HG02885 (cell line): ENCODE data around the gene MYH7B.

Experiments used
- ATAC-seq: cut with Tn5 transposase; IDR thresholded peaks from one replicate; pipeline ENCODE4 v1.9.1; 2021; ENCODE audit warnings: mild to moderate bottlenecking; ENCODE audit not compliant: unreplicated experiment, poor library complexity

The MYH7B gene

DNA sequence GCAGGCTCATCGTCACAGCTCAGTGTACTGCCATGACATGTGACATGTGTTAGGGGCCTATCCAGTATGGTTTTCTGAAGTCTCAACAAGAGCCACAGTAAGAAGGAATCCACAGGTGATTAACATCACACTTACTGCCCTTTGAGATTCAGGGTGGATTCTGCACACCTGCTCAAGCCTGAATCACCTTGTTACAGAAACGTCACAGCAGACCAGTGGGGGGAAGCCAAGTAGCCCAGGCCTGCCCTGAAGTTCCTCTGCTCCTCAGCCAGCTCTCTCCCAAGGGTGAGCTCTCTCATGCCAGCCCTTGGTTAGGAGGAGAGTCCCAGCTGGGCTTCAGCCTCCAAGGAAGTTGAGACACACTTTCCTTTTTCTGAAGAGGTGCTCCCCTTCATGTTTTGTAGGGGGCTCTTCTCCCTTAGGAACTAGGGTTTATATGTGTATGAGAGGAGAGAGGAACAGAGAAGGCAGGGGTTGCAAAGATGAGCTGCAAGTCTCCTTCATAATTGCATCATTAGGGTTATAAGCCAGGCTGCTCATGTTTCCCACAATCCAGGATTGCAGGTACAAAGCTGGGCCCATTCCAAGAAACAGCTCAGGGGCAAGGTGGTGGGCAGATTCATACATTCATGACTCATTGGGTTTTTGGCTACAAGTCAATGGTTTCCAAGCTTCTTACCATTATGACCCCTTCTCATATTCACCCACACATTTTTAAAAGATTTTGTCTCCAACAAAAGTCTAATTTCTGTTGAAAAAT is 11.7 kb upstream of the MYH7B start:
- no peak for ATAC-seq

DNA sequence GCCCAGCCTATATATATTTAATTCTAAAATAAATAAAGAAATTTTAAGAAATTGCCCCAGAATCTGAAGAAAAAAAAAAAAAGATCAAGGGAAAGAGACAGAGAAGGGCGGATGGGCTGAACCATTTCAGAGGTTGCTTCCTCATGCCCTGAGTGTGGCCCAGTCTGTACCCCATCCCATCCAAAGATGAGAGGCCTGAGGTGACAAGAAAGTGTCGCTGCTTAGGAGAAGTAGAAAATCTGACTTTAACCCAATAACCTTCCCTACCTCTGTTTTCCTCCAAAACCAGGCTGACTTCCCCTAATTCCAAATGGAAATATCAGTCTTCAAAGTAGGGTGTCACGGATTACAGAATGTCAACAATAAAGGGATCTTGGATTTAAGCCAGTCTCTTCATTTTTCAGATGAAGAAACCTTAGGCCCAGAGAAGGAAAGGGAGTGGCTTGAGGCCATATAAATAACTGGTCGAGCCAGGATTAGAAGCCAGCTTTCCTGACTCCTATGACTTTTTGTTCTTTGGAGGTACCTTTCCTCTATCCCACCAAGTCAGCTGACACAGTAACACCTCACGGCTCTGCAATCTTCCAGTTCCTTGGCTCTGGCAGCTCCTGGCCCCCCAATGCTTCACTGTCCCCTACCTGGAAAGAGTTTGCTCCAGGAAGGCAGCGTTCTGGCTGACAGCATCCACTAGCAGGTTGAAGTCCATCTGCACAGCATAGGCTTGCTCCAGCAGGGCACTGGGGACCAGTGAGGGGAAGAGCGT is 10.2 kb upstream of the MYH7B start:
- ATAC-seq: no peak

DNA sequence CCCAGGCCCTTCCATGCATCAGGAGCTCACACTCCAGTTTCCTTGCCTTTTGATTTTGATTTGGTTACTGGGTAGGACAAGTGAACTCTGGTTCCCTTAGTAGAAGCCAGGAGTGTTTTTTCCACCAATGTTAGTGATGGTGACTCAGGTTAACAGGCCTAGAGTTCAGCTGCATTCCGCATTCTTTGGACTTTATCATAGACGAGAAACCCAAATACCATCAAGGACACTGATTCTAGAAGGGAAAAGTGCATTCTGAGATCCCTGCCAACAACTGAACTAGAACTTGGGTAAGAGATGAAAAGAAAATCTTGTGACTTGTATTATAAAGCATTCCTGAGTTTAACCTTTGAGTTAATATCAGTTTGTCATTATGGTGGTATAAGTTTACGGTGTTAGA is 9.0 kb upstream of the MYH7B start:
- ATAC-seq: no peak

DNA sequence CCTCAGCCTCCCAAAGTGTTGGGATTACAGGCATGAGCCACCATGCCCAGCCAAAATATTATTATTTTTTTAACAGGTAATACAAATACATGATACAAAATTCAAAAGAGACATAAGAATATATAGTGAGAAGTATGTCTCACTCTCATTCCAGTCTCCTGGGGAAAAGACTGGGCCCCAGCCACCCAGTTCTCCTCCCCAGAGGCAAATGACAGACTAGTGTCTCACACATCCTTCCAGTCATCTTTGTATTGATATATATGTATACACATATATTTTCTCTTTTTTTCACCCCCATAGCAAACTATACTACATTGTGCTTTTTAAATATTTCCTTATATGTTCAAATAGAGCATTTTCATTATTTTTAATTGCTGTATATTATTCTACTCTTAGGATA is 8.3 kb upstream of the MYH7B start:
- no peak for ATAC-seq

DNA sequence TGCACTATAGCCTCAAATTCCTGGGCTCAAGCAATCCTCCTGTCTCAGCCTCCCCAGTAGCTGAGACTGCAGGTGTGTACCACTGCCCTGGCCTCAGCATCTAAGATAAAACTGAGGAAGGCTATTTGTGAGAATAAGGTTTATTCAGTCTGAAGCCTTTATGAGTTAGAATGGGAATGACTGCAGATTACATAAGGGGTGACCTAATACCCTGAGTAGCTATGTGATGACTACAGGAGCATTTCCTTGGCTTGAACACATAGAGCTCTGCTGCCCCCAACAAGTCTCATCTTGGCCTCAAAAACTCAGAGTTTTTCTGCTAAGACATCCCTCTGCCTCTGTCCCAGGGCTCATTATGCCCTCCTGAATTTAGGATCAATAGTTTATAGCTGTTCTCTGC is 7.6 kb upstream of the MYH7B start:
- ATAC-seq: no peak

DNA sequence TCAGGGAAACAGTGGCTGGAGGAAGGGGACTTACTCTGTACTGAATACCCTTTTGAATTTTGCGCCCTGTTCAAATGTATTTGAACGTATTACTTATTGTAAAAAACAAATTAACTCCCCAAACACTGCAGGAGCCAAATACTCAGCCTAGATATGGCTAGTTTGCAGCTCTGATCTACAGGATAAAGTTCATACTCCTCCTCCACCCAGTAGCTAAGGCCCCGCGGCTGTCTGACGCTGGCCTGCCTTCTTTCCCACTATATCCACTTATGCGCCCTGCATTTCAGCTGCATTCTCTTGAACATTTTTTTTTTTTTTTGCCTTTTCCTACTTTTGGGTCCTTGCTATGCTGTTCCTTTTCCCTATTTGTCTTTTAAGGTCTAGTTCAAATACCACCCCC is 6.5 kb upstream of the MYH7B start:
- ATAC-seq: no peak

DNA sequence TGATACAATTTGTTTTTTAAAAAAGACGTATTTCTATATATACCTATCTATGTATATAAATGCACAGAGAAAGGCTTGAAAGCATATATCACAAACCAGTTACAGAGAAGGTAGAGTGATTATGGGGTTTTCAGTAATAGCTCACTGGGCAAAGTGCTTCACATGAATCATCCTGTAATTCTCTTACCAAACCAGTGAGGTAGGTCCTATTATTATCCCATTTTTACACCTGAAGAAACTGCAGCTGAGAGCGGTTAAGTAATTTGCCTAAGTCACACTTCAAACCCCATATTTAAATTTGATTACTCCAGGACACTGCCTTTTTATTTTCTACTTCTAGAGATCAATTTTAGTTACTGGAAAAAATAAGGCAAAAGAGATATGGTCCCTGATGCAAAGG is 4.4 kb upstream of the MYH7B start:
- no peak for ATAC-seq

DNA sequence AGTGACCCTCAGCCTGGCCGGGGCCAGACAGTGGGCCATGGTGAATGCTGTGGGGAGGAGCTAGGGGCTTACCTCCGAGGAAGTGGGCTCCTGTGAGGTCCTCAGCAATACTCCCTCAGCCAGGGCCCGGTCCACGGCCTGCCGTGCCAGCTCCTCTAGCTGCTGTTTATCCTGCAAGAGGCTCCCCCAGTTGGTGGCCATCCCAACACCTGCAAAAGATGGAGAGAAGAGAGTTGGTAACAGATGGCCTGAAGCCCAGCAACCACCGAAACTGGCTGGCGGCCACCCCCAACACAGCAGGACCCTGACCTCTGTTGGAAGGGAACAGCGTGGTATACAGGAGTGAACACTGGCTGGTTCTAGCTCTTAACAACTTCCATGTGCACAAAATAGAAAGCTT is 4.0 kb upstream of the MYH7B start:
- no peak for ATAC-seq

DNA sequence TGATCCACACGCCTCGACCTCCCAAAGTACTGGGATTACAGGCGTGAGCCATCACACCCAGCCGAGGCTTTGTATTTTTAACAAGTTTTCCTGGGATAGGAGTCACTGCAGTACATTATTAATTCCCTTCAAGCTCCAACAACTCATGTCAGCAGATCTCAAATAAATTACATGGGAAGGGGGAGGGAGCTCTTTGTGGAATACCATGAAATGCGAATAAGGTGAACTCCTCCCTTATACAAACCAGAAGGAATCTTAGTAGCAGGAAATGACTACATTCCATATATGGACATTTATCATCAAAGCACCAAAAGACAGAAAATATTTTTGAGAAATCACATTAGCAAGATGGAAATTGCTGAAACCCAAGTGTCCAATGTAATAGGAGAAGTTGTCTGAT is 3.0 kb upstream of the MYH7B start:
- no peak for ATAC-seq

DNA sequence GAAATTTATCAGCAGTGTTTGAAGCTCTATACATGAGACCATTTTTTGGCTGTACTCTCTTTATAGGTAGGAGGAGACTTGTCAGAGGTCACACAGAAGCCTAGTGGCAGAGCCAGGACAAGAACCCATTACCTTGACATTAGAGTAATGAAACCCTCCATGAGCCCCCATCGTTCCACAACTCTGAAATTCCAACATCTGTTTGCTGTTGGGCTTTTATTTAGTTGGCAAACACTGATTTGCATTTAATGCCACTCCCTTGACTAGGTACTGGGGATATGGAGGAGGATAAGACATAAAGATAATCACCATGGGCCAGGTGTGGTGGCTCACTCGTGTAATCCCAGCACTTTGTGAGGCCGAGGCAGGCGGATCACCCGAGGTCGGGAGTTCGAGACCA is 1.7 kb upstream of the MYH7B start:
- no peak for ATAC-seq

DNA sequence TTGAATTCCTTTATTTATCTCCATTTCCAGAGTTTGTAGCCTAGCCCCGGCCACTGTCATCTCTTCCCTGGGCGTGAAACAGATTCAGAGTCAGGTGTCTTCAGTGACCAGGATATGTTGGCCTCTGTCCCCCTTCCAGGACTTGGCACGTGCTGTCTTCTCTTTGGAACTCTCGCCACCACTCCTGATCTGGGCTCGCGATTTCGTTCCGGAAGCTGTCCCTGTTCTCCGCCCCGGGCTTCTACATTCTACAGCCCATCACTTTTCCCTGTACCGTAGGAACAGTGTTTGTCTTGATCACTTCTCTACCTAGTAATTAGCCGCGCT is 801 bp upstream of the MYH7B start:
- ATAC-seq: no peak

DNA sequence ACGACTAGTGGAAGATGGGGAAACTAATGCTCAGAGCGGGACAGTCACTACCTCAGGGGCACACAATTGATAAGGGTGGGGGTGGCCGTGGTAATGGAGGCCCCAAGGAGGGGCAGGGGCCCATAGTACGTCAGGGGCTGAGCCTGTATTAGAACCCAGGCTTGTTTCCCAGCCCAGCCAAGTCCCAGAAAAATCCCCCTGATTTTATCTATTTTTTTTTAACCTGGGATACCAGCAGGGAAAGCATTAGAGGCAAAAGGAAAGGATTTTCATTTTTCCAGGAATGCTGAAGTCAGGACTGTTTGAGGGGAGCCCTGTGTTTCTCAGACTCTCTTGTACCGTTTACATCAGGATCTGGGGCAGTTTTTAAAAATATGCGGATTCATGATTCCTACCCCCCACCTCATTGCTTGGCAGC is 382 bp downstream of the MYH7B start:
- no peak for ATAC-seq

DNA sequence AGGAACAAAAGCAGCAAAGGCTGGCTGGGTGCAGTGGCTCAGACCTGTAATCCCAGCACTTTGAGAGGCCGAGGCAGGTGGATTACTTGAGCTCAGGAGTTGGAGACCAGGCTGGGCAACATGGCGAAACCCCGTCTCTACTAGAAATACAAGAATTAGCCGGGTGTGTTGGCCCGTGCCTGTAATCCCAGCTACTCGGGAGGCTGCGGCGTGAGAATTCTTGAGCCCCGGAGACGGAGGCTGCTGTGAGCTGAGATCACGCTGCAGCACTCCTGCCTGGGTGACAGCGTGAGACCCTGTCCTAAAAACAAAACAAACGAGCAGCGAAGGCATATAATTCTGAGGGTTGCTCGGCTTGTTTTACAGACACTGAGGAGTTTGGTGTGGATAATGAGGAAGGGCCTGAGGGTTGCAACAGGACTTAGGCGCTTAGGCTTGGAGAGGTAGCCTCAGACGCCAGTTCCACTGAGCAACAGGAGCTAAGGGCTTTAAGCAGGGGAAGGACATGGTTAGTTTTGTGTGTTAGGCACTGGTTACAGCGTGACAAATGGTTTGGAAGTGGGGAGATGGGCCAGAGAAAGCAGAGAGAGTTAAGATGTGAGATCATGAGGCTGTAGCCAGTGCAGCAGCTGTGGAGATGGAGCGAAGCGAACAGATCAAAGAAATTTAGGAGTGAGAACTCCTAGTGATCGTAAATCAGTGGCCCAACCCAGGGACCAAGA is 1.2 kb downstream of the MYH7B start:
- ATAC-seq: no peak

DNA sequence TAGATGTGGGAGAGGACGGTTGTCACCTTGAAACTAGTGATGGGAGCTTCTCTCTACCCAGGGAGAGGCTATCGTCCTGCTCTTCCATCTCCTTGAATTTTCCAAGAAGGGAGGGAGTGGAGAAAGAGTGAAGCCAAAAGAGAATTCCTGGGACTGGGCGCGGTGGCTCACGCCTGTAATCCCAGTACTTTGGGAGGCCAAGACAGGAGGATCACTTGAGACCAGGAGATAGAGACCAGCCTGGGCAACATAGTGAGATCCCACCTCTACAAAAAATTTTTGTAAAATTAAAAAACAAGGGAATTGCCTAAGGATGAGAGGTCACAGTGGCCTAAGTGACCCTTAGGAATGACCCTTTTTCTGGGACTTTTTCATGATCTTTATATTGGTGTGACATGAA is 8.8 kb downstream of the MYH7B start:
- ATAC-seq: no peak

DNA sequence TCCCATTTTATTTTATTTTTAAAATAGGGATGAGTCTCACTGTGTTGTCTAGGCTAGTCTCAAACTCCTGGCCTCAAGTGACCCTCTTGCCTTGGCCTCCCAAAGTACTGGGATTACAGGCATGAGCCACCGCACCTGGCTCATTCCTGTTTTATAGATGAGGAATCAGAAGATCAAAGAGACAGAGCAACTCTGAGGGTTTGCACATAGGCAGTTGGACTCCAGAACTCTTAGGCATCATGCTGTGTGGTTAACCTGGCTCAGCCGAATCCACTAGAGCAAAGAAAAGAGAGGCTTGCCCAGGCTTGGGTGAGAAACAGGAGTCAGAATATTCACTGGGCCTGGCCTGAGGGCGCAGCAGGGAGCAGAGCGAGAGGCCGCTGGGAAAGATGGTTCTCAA is 9.4 kb downstream of the MYH7B start:
- no peak for ATAC-seq

DNA sequence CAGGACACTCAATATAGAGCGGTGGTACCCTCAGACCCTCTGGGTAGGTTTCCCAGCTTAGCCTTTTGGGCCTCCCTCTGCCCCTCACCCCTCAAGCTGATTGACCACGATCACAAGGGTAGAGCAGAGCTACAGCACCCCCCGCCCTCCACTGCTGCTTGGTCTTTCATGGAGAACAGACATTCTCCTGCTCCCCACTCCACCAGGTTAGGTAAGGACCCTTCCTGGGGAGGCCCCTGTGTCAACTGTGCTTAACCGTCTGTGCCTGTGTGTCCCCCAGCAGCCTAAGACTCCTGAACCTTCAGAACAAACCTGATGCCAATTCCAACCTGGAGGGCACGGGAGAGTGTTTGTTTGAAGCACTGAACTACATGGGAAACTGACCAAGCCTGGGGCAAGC is 11.8 kb downstream of the MYH7B start:
- no peak for ATAC-seq

DNA sequence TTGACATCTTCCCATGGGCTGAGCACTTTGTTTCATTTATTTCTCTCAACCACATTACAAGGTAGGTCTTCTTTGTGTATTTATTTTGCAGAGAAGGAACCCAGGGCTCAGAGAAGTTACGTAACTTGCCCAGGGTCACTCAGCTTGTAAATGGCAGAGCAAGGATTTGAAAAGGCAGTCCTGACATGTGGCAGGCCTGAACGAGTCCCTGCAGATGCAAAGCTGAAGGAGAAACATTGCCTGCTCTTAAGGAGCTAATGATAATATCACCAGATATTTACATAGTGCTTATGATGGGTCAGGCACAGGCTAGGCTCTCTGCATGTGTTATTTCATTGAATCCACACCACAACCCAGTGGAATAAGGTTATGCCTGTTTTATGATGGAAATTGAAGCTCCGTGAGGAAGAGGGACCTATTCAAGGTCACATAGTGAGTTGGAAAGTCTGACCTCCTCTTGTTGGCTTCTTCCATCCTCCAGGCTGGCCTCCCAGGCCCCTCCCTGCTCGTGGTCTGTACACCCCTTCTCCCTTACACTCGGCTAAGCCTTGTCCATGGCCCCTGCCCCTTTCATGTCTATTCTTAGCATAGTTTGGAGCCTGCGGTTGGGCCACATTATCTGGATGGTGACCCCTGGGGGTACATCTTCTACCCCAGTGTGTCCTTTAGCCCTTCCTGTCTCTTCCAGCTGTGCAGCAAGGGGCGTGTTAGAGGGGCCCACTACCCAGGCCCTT is 12.5 kb downstream of the MYH7B start:
- no peak for ATAC-seq

DNA sequence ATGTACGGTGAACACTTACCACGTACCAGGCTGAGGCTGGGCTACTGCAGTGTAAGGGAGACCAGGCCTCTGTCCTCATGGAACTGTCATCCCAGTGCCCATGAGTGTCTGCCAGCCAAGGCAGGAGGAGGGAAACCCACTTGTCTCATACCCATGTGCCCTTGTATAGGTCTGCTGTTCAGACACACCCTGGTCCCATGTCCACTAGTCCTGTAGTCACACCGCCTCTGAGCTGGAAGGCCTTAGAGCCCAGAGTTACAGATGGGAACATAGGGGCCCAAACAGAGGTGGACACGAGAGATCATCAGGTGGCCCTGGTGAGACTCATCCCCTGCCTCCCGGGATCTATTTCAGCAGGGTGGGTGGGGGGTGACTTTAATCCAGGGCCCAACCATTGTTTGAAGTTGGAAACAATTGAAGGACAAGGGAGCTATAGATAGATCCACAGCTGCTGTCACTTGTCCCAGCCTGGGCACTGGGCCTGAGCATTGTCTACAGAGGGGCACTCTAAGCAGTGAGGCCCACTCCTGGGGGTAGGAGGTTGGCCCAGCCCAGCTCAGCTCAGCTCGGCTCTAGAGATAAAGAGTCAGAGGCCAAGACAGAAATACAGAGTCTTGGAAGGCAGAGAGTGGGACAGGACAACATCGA is 14.6 kb downstream of the MYH7B start:
- ATAC-seq: no peak

DNA sequence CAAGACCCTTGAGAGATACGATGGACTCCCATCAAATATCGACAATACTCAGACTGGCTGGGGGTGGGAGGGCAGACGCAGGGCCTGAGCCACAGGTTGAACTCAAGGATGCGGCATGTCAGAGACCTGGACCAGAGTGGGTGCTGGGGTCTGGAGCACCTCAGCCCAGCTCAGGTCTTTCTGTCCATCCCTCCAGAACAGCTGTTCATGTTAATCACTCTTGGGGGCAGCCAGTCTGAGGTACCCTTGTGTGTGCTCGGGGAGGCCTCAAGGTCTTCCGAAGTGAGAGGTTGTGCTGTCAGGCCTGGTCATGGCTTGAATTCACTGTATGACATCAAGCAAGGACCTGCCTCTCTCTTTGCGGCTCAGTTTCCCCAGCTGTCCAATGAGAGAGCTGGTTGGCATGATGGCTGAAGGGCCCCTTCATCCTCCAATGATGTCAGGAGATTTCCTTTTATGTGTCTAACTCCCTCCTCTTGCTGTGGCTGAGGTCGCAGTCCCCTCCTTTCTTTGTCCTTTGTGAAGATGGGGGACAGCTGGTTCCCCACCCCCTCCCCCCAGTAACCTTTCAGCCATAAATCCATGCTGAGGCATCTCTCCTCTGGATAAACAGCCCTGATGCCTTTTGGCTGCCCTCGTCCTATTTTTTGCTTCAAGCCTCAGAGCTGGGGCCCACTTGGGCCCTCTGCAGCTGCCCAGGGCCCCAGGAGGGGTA is 15.3 kb downstream of the MYH7B start:
- no peak for ATAC-seq
